Measurements from ENCODE around the gene FBXL17.
"Not testable (repeated sequence)": the region's sequence is repeated elsewhere in the genome, so short reads cannot be mapped to it uniquely, and the experiment has no call there.

FBXL17 gene

DNA sequence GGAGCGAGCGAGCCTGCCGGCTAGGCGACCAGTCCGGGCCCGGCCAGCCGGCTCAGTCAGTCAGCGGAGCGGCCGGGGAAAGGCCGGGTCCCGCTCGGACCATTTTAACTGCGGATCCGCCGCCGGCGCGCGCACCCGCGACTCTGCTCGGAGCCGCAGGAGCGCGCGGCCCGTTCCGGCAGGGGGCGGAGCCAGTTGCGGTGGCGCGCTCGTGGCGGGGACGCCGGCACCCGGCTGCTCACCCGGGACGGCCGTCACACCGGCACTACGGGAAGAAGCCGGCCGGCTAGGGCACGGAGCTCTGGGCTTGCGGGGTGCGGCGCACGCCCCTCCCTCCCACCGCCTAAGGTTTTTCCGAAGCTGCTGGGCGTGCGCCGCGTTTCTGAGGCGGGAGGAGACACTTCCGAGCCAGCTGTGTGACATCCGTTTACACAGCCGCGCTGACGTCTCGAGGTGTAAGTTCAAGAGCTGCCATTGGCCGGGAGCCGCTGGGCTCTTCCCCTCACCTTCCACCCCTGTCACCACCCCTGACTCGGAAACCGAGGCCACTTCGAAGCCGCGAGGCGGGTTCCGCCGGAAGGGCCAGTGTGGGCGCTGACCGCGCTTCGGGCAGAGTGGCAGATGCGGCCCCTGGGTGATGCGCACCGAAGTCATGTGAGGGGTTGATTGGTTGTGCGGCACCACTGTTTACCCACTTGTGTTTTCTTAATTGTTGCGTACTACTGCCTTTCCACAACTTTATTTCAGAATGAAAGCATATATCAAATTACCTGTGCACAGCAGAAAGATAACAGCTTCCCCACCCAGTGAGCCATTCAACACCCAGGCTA is at the start of gene FBXL17:
Gene FBXL17, minus strand, starts transcription at position 145 of the 830 bp plus-strand sequence.
- peak; percentile 80 for DNase-seq (ENCODE audit: extremely low read depth in 1 of 2, low read depth in 1 of 2)

- no peak for DNase-seq (ENCODE audit: extremely low read depth in 1 of 2, low read depth in 1 of 2)
Measured at GRCh38 chr5:108430931-108431608, 49.2 kb upstream of the FBXL17 start.

- DNase-seq (ENCODE audit: extremely low read depth in 1 of 2, low read depth in 1 of 2) = no peak
Measured at GRCh38 chr5:108421713-108422112, 39.8 kb upstream of the FBXL17 start.

- DNase-seq (ENCODE audit: extremely low read depth in 1 of 2, low read depth in 1 of 2) = no peak
Measured at GRCh38 chr5:108420755-108421154, 38.9 kb upstream of the FBXL17 start.

DNA sequence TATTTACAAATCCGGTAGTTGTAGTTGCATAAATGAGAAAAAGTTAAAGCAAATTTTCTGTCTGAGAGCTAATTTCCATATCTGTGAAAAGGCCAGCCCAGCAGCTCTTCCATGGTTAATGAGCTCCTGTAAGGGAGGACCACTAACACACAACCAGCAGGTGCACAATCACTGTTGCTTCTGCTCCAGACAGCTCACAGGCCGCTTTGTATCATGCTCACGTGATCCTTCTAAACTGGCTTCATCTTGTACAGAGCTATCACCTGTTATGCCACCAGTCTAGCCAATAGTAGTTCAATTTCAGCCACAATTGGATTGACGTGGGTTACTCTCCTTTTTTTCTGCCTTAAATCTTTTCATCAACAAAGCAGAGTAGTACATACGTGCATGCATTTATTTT is 38.3 kb upstream of the FBXL17 start:
- no peak for DNase-seq (ENCODE audit: extremely low read depth in 1 of 2, low read depth in 1 of 2)

- DNase-seq (ENCODE audit: extremely low read depth in 1 of 2, low read depth in 1 of 2) = no peak
Measured at GRCh38 chr5:108418197-108418596, 36.3 kb upstream of the FBXL17 start.

DNA sequence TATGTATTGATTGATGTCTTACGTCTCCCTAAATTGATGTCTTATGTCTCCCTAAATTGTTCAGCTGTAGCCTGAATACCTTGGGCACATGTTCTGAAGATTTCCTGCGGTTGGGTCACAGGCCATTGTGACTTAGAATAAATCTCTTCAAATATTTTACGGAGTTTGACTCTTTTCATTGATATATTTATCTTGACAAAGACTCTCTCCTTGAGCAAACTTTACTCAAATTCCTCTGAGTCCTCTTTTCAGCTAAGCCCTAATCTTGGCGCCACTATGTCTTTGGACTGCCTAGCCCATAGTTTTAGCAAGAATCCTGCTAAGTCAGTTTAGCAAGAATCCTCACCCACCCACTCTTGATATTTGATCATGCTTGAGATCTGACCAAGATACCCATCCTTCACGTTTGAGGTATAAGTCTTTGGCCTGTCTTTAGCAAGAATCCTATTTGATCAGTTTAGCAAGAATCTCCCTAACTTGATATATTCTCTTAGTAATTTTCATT is 35.3 kb upstream of the FBXL17 start:
- DNase-seq (ENCODE audit: extremely low read depth in 1 of 2, low read depth in 1 of 2) = no peak

DNA sequence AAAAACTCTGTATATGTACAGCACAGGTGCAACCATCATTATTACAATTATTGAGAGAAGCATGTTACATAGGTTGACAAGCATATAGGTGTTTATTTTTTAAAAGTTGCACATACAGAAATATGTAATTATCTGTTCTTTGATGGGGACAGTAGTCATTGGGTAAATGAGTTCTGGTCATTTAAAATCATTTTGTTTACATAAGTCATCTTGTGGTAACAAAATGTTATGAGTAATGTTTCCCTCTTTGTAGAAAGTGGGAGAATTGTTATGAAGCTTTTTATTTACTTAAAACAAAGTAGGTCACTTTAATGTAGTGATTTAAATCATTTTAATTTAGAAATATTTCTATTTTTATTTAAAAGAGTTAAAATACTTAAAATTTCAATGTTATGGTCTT is 33.8 kb upstream of the FBXL17 start:
- DNase-seq (ENCODE audit: extremely low read depth in 1 of 2, low read depth in 1 of 2) = no peak

DNA sequence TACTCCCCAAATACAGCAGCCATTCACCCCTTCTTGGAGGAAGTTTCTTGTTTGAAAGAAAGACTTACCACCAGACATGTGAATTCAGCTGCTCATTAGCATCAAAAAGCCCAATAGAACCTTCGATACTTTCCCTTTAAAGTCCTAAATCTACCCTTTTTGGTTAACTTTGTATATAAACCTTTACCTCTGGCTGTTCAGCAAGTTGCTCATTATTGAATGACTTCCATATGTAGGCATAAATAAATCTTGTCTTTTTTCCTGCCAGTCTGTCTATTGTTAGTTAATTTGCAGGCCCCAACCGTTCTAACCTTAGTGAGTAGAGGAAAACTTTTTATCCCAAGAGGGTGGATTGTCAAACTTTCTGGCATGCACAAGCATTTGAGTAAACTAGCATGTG is 27.9 kb upstream of the FBXL17 start:
- no peak for DNase-seq (ENCODE audit: extremely low read depth in 1 of 2, low read depth in 1 of 2)

GRCh38 chr5:108405201-108405600 is 23.3 kb upstream of the FBXL17 start:
- DNase-seq (ENCODE audit: extremely low read depth in 1 of 2, low read depth in 1 of 2) = not testable (repeated sequence)

DNA sequence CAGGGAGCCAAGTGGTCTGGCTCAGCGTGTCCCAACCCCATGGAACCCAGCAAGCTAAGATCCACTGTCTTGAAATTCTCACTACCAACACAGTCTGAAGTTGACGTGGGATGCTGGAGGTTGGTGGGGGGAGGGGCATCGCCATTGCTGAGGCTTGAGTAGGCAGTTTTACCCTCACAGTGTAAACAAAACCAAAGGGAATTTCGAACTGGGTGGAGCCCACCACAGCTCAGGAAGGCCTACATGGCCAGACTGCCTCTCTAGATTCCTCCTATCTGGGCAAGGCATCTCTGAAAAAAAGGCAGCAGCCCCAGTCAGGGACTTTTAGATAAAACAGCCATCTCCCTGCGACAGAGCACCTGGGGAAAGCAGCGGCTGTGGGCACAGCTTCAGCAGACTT is 17.1 kb upstream of the FBXL17 start:
- DNase-seq (ENCODE audit: extremely low read depth in 1 of 2, low read depth in 1 of 2) = no peak

GRCh38 chr5:108396837-108397236 is 14.9 kb upstream of the FBXL17 start:
- DNase-seq (ENCODE audit: extremely low read depth in 1 of 2, low read depth in 1 of 2) = not testable (repeated sequence)

DNA sequence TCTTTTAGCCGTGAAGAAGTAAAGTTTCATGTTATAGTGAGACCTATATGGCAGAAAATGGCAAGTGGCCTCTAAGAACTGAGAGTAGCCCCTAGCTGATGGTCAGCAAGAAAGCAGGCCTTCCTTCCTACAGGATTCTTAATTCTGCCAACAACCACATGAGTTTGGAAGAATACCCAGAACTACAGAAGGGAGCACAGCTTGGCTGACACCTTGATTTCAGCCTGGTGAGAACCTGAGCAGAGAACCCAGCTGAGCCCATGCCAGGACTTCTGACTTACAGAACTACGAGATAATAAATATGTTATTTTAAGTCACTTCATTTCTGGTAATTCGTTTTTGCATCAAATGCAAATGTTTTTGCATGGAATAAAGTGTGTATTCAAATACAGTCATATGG is 5.9 kb upstream of the FBXL17 start:
- no peak for DNase-seq (ENCODE audit: extremely low read depth in 1 of 2, low read depth in 1 of 2)

DNA sequence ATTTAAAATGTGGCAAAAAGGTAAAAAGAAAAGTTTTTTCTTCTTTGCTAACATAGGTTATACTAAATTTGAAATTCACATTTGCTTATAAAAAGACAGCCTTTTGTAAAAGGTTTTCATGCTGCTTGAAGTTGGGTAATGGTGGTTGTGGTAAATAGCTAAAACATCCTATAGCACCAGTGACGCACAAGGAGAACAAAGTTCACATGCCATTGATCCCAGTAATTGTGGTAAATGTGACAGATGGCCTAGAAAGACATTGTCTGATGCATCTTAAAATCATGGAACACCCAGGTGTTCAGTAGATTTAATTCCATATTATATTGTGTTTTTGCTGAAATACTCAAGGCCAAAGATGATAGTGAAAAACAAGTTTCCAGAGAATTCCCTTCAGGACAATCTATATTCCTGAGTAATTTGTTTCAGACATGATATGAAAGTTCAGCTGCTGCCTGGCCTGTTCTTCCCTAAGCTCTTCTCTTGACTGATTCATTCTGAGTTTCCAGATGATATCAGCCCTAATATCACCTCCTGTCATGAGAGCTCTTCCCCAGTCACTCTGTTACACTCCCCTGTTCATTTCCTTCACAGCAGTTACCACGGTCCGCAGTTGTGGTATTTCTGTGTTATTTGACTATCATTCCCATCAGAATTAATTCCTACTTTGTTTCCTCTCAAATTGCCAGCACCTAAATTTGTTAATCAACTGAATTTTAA is 4.6 kb upstream of the FBXL17 start:
- no peak for DNase-seq (ENCODE audit: extremely low read depth in 1 of 2, low read depth in 1 of 2)

- no peak for DNase-seq (ENCODE audit: extremely low read depth in 1 of 2, low read depth in 1 of 2)
Measured at GRCh38 chr5:108384741-108385140, 2.8 kb upstream of the FBXL17 start.

DNA sequence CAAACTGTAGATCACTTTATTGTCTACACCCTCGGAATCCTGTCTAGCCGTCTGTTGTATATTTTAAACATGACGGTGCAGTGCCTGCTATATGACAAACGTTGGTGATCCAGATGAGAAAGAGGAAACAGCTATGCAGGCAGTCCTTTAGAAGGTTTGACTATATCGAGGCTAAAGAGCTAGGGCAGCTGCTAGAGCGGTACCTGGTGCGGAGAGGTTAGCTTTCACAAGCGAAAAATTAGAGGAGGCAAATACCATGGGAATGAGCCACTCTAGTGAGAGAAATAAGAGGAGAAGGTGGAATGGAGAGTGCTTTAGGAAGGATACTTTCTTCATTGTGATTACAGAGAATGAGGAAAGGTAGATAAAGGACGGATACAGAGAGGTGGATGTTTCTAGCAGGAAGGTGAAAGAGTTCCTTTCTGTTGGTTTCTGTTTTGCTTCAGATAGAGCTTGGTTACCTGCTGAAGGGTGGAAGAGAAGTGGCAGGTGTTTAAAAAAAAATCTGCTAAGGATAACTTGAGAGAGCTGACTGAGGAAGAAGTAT is 959 bp upstream of the FBXL17 start:
- DNase-seq (ENCODE audit: extremely low read depth in 1 of 2, low read depth in 1 of 2) = no peak

GRCh38 chr5:108381350-108381953 is 446 bp downstream of the FBXL17 start:
- peak; percentile 32 to 65 for DNase-seq (ENCODE audit: extremely low read depth in 1 of 2, low read depth in 1 of 2)

GRCh38 chr5:108380531-108381349 is 1.2 kb downstream of the FBXL17 start:
- peak in 1 of 2 donors; percentile 19 for DNase-seq (ENCODE audit: extremely low read depth in 1 of 2, low read depth in 1 of 2)

- DNase-seq (ENCODE audit: extremely low read depth in 1 of 2, low read depth in 1 of 2) = no peak
Measured at GRCh38 chr5:108379722-108380530, 2.0 kb downstream of the FBXL17 start.

All from activated CD8-positive, alpha-beta memory T cell treated with anti-CD3 and anti-CD28 coated beads for 1 hour (primary cell).